ENCODE results near the gene HES4. TPM values are rescaled to one million over a fixed set of nuclear protein-coding genes. Genes with fewer than 3 reads are reported as not detected.

Gene HES4
- total and polyA plus RNA-seq, 10 of the 15 experiments (the other 5 are each of a cell fraction or from before 2014, with no cell fraction given): 0.44 to 1.7 (median 0.85) TPM; not detected in 5

- Histone ChIP-seq H3K9me3 (replicated peaks; ENCODE audit: control insufficient read depth, insufficient read depth, low read length) (no peaks in the 10 kb centered on the region), H3K4me2 (ENCODE audit: control insufficient read depth, insufficient read depth) (no peak overlapping the region), H3K27me3 (replicated peaks in 1 of 2; ENCODE audit: control insufficient read depth in 2 of 2, insufficient read depth in 2 of 2, low read length in 1 of 2) (no peaks in the 10 kb centered on the region), H3K79me2 (ENCODE audit: control insufficient read depth, insufficient read depth, low read length) (no peaks in the 10 kb centered on the region), H2AFZ (ENCODE audit: control insufficient read depth, low read depth, low read length) (no peak overlapping the region), H3K4me3 (no peak overlapping the region), H3K4me1 (ENCODE audit: control insufficient read depth, insufficient read depth, low read length) (peaks cover 5% of the 10 kb centered on the region; the same call in 1 of the 2 replicates), H3K27ac (ENCODE audit: control insufficient read depth, insufficient read depth) (no peak overlapping the region), H4K20me1 (ENCODE audit: control insufficient read depth, insufficient read depth) (no peaks in the 10 kb centered on the region), H3K36me3 (ENCODE audit: control insufficient read depth in 2 of 2, insufficient read depth in 2 of 2, low read length in 1 of 2) (peaks cover 3 to 24% of the 10 kb centered on the region in 2 experiments; a peak in 3 of 4 replicates), H3K9ac (ENCODE audit: control insufficient read depth, insufficient read depth, low read length) (no peak overlapping the region)
- CTCF ChIA-PET: no interaction called here
- TF ChIP-seq RB1 (IDR thresholded peaks at IDR 0.05; ENCODE audit: borderline replicate concordance): no peak
- no peak for TF ChIP-seq MYB (IDR thresholded peaks at IDR 0.05; ENCODE audit: borderline replicate concordance, low read depth, low read length)
- TF ChIP-seq JUND (IDR thresholded peaks at IDR 0.05; ENCODE audit: low read depth, low read length): no peak
- TF ChIP-seq SIX5 (IDR thresholded peaks at IDR 0.05; ENCODE audit: low read depth, low read length, severe bottlenecking): no peak
- no peak for TF ChIP-seq NR2C2 (IDR thresholded peaks at IDR 0.05; ENCODE audit: borderline replicate concordance, control insufficient read depth, insufficient read length, low read depth)
- no peak for TF ChIP-seq NFYB (IDR thresholded peaks at IDR 0.05; ENCODE audit: insufficient read depth, low read depth, low read length)
- TF ChIP-seq ZSCAN29 (IDR thresholded peaks at IDR 0.05): no peak
- no peak for TF ChIP-seq RAD21 (IDR thresholded peaks at IDR 0.05; ENCODE audit: insufficient read depth, low read depth, low read length)
- TF ChIP-seq YY1 (IDR thresholded peaks at IDR 0.05; ENCODE audit: low read depth, low read length): no peak
- no peak for TF ChIP-seq STAT1 (conservative IDR thresholded peaks at IDR 0.05)
- no peak for TF ChIP-seq IRF5 (IDR thresholded peaks at IDR 0.05; ENCODE audit: borderline replicate concordance)
- TF ChIP-seq CHD4 (IDR thresholded peaks at IDR 0.05): no peak
- no peak for TF ChIP-seq ZNF24 (IDR thresholded peaks at IDR 0.05)
- TF ChIP-seq DPF2 (IDR thresholded peaks at IDR 0.05): no peak
- TF ChIP-seq POLR2AphosphoS2 (IDR thresholded peaks at IDR 0.05; ENCODE audit: low read depth, low read length): no peak
- TF ChIP-seq PAX5 (IDR thresholded peaks at IDR 0.05; ENCODE audit: borderline replicate concordance, low read depth, low read length): no peak
- no peak for TF ChIP-seq NR2F1 (conservative IDR thresholded peaks at IDR 0.05)
- TF ChIP-seq BACH1 (IDR thresholded peaks at IDR 0.05; ENCODE audit: borderline replicate concordance): no peak
- no peak for TF ChIP-seq HDAC2 (IDR thresholded peaks at IDR 0.05)
- intact Hi-C loops (cut with micrococcal nuclease; ENCODE audit: unreplicated experiment): no loop called here
- in situ Hi-C loops (cut with MboI): no loop called here
- SMC1A ChIA-PET (ENCODE audit: uncharacterized antibody, unreplicated experiment): no interaction called here
- FAIRE-seq (no peak), ATAC-seq (no peak), DNase-seq (ENCODE audit: low read depth, low spot score) (no peak)
- RAD21 ChIA-PET (ENCODE audit: unreplicated experiment): no interaction called here
- no TSS peak for BruUV-seq (replicated peaks)
- POLR2A ChIA-PET: no interaction called here
- 89% methylated on average over 18 of the region's 25 CpGs for WGBS (ENCODE audit: insufficient coverage, insufficient replicate concordance, low lambda C conversion rate, missing lambda C conversion rate)
Measured at GRCh38 chr1:1047963-1048362, 48.1 kb upstream of the HES4 start.

Data from GM12878 (cell line).